Measurements from ENCODE around the gene TOMM5. TPM values are rescaled to one million over a fixed set of nuclear protein-coding genes. Genes with fewer than 3 reads are reported as not detected.

TOMM5 gene
- total and polyA plus RNA-seq, 2 experiments from 2014 or later: 63.3 to 264 TPM

DNA sequence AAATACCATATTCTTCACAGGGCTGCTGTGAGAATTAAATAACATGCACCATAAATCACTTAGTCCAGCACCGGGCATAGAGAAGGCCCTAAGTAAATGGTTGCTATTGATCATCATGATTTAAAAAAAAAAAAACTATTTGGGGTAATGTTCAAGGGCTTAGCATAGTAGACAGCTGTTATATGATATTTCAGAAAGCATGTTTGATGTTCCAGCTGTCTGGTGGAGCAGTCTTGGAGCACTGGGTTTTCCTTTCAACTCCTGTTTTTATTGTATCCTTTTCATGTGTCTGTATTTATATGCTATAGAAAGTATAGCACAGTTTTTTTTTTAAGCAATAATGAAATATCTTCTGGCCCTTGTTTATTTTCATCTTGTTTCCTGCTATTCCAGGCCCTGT lies 28.0 kb upstream of the TOMM5 start:
- H3K27ac ChIP-seq: no peak overlapping the region
- no peaks in the 10 kb centered on the region for H3K36me3 ChIP-seq
- no peaks in the 10 kb centered on the region for H3K27me3 ChIP-seq
- H3K9me3 ChIP-seq (ENCODE audit: low read depth): no peaks in the 10 kb centered on the region
- TF ChIP-seq, protein P1, sequence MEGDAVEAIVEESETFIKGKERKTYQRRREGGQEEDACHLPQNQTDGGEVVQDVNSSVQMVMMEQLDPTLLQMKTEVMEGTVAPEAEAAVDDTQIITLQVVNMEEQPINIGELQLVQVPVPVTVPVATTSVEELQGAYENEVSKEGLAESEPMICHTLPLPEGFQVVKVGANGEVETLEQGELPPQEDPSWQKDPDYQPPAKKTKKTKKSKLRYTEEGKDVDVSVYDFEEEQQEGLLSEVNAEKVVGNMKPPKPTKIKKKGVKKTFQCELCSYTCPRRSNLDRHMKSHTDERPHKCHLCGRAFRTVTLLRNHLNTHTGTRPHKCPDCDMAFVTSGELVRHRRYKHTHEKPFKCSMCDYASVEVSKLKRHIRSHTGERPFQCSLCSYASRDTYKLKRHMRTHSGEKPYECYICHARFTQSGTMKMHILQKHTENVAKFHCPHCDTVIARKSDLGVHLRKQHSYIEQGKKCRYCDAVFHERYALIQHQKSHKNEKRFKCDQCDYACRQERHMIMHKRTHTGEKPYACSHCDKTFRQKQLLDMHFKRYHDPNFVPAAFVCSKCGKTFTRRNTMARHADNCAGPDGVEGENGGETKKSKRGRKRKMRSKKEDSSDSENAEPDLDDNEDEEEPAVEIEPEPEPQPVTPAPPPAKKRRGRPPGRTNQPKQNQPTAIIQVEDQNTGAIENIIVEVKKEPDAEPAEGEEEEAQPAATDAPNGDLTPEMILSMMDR (IDR thresholded peaks at IDR 0.05; ENCODE audit: low read depth, low read length): no peak
- H3K4me3 ChIP-seq: no peak overlapping the region
- H3K4me1 ChIP-seq (ENCODE audit: low read depth): no peaks in the 10 kb centered on the region
- no peak for DNase-seq (ENCODE audit: low read depth in 1 of 2, low spot score in 1 of 2)

DNA sequence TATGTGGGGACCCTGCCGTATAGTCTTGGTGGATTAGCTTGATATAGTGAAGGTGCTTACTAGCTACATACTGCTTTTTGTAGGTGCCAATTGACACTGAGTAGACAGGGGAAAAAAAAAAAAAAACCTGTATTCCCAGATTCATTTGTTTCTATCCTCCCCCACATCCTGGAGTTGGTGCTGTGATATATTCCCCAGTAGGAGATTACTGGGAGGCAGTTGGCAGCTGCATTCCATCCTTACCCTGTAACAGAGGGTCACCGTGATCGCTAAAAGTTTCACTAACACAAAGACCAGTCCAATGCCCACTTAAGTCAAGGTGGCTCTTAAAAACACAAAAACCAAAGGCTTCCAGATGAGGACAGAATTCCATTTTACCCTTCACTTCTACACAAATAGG lies 27.4 kb upstream of the TOMM5 start:
- TF ChIP-seq, protein P1 (IDR thresholded peaks at IDR 0.05; ENCODE audit: low read depth, low read length): no peak
- no peak for DNase-seq (ENCODE audit: low read depth in 1 of 2, low spot score in 1 of 2)
- Histone ChIP-seq H3K4me3 (no peak overlapping the region), H3K27me3 (no peaks in the 10 kb centered on the region), H3K4me1 (ENCODE audit: low read depth) (no peaks in the 10 kb centered on the region), H3K9me3 (ENCODE audit: low read depth) (no peaks in the 10 kb centered on the region), H3K36me3 (no peaks in the 10 kb centered on the region), H3K27ac (no peak overlapping the region)

DNA sequence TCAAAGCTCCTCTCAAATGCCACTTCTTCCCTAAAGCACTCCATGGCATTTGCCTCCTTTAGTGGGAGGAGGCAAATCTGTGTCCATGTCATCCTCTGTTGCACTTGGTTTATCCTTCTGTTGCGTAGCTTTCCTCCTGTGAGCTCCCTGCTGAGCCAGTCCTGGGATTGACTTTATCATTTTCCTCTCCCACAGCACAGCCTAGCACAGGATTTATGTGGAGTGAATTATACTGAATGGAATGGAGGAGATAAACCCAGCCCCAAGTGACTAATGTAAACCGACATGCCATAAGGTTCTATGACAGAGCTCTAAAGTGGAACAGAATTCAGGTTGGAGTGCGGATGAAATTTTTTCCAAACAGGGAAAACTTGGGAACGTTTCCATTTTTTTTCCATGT lies 26.4 kb upstream of the TOMM5 start:
- TF ChIP-seq, protein P1 (IDR thresholded peaks at IDR 0.05; ENCODE audit: low read depth, low read length): no peak
- Histone ChIP-seq H3K9me3 (ENCODE audit: low read depth) (no peaks in the 10 kb centered on the region), H3K27me3 (no peaks in the 10 kb centered on the region), H3K4me1 (ENCODE audit: low read depth) (no peaks in the 10 kb centered on the region), H3K4me3 (no peak overlapping the region), H3K36me3 (no peaks in the 10 kb centered on the region), H3K27ac (no peak overlapping the region)
- DNase-seq (ENCODE audit: low read depth in 1 of 2, low spot score in 1 of 2): peak in 1 of 2 donors; percentile 46

DNA sequence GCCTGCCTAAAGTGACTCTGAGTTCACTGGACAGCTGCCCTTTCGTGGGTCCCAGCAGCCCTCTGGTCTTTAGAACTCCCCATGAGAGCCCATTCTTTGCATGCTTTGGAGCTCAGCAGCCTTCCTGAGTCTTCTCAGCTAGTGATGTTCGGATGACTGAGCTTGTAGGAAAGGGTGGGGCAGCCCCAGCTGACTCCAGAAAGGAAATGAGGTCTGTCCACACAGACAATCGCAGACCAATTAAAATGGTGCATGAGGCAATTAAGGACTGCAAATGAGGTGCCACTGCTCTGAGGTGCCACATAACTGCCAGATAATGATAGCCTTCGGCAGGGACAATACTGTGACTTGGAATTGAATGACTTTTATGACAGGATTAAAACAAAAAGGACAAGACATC lies 25.4 kb upstream of the TOMM5 start:
- peak in 1 of 2 donors; percentile 3 for DNase-seq (ENCODE audit: low read depth in 1 of 2, low spot score in 1 of 2)
- H3K4me1 ChIP-seq (ENCODE audit: low read depth): no peaks in the 10 kb centered on the region
- H3K9me3 ChIP-seq (ENCODE audit: low read depth): no peaks in the 10 kb centered on the region
- TF ChIP-seq, protein P1 (IDR thresholded peaks at IDR 0.05; ENCODE audit: low read depth, low read length): no peak
- H3K4me3 ChIP-seq: no peak overlapping the region
- H3K36me3 ChIP-seq: no peaks in the 10 kb centered on the region
- H3K27ac ChIP-seq: no peak overlapping the region
- H3K27me3 ChIP-seq: peaks cover 4% of the 10 kb centered on the region

DNA sequence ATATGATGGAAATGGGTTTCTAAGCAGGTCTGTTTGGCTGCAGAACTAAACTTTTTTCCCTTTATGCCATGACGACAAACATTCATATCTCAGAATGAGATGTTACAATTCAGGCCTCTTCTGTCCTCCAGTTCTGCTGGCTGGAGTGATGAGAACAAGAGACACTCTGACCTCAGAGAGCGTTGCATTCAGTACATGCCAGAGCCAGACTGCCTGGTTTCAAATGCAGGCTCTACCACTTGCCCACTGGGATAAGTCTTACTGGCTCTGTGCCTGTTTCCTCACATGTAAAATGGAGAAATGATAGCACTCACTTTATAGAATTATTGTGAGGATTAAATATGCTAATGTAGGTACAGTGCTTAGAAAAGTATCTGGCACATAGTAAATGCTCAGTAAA lies 24.8 kb upstream of the TOMM5 start:
- peaks cover 8% of the 10 kb centered on the region for H3K27me3 ChIP-seq
- H3K27ac ChIP-seq: no peak overlapping the region
- no peaks in the 10 kb centered on the region for H3K4me1 ChIP-seq (ENCODE audit: low read depth)
- TF ChIP-seq, protein P1 (IDR thresholded peaks at IDR 0.05; ENCODE audit: low read depth, low read length): no peak
- H3K36me3 ChIP-seq: no peaks in the 10 kb centered on the region
- DNase-seq (ENCODE audit: low read depth in 1 of 2, low spot score in 1 of 2): no peak
- no peaks in the 10 kb centered on the region for H3K9me3 ChIP-seq (ENCODE audit: low read depth)
- H3K4me3 ChIP-seq: no peak overlapping the region

DNA sequence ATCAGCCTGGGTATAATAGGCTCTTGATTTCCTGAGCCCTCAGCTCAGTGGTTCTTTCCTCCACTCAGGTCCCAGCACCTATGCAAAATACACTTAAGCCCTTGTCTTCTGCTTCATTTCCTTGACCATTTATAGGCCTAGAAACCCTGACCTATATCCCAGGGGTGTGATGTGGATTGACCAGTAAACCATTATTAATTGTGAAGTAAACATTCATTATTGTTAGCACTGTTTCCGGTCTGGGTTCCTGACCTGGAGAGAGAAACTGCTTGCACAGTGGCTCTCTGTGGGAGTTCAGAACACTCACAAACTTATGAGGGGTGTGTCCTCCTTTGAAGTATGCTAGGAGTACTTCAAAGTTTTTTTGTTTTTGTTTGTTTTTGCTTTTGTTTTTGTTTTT lies 19.6 kb upstream of the TOMM5 start:
- no peak for DNase-seq (ENCODE audit: low read depth in 1 of 2, low spot score in 1 of 2)
- Histone ChIP-seq H3K9me3 (ENCODE audit: low read depth) (no peaks in the 10 kb centered on the region), H3K36me3 (no peaks in the 10 kb centered on the region), H3K27ac (no peak overlapping the region), H3K4me3 (no peak overlapping the region), H3K27me3 (peaks cover 13% of the 10 kb centered on the region), H3K4me1 (ENCODE audit: low read depth) (no peaks in the 10 kb centered on the region)
- TF ChIP-seq, protein P1 (IDR thresholded peaks at IDR 0.05; ENCODE audit: low read depth, low read length): no peak
